HEK293T (cell line): Measurements from ENCODE around the gene COL9A2.

Experiments
- FOXA1 ChIP-seq: fragments of 450-650 bp; IDR thresholded peaks from 2 replicates; pipeline ENCODE4 v1.6.1; 2016; ENCODE audit warnings: mild to moderate bottlenecking
- FOXM1 ChIP-seq: fragments of 450-650 bp; IDR thresholded peaks from 2 replicates; pipeline ENCODE4 v1.6.1; 2017; ENCODE audit warnings: mild to moderate bottlenecking, borderline replicate concordance
- HDGF ChIP-seq: fragments of 450-650 bp; IDR thresholded peaks from 2 replicates; pipeline ENCODE4 v1.6.1; 2017; ENCODE audit warnings: antibody characterized with exemption, borderline replicate concordance
- SUZ12 ChIP-seq: fragments of 450-650 bp; IDR thresholded peaks from 2 replicates; pipeline ENCODE4 v1.6.1; 2016; ENCODE audit warnings: mild to moderate bottlenecking

DNA sequence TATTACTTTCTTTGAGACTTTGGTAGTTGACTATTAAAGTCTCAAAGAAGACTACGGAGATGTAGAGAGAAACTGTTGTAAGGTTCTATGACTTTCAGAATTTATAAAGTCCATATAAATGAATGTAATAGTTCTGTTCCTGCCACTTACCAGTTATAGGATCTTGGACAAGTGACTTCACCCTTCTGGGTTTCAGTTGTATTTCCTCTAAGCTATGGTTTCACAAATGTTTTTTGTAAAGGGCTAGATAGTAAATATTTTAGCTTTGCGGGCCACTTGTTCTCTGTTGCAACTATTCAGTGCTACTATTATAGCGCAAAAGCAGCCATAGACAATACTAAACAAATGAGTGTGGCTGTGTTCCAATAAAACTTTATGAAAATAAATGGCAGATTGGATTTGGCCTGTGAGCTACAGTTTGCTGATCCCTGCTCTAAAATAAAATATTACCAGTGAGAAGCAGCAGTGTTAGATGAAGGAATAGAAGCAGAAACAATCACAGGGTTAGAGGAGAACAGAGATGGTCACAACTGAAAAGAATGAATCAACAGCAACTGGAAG, 44.4 kb downstream of the COL9A2 start:
- TF ChIP-seq FOXA1 = no peak
- no peak for TF ChIP-seq SUZ12
- TF ChIP-seq HDGF = no peak
- TF ChIP-seq FOXM1 = no peak
